GM19099 (cell line): ENCODE results near the gene SNX21.

Source experiments
- POLR2A ChIP-seq: IDR thresholded peaks from 3 replicates; pipeline ENCODE4 v1.6.1; 2011; ENCODE audit warnings: low read depth; ENCODE audit not compliant: insufficient read length; ENCODE audit errors: extremely low read depth

Gene SNX21

GRCh38 chr20:45833030-45833882 is at the start of gene SNX21:
SNX21 (plus strand) TSS chr20:45833799; CDS start chr20:45833920, 121 bp downstream.
- TF ChIP-seq POLR2A, result no peak

GRCh38 chr20:45788351-45788750 is 45.2 kb upstream of the SNX21 start:
- TF ChIP-seq POLR2A, result no peak

GRCh38 chr20:45792317-45793118 is 41.1 kb upstream of the SNX21 start:
- peak; percentile 9 for TF ChIP-seq POLR2A

- no peak for TF ChIP-seq POLR2A
These were observed 37.1 kb upstream of the SNX21 start for GRCh38 chr20:45796337-45797065.

GRCh38 chr20:45798935-45799642 is 34.5 kb upstream of the SNX21 start:
- TF ChIP-seq POLR2A, result no peak

GRCh38 chr20:45801851-45802250 is 31.7 kb upstream of the SNX21 start:
- no peak for TF ChIP-seq POLR2A

- TF ChIP-seq POLR2A, result no peak
These were observed 23.2 kb upstream of the SNX21 start for GRCh38 chr20:45810191-45810970.

GRCh38 chr20:45812157-45813005 is 21.2 kb upstream of the SNX21 start, which contains the start of gene UBE2C:
UBE2C (plus strand) TSS chr20:45812644; CDS start chr20:45812696, 52 bp downstream.
- TF ChIP-seq POLR2A, result peak; percentile 70

- no peak for TF ChIP-seq POLR2A
These were observed 20.6 kb upstream of the SNX21 start for GRCh38 chr20:45813006-45813340.

GRCh38 chr20:45813489-45813888 is 20.1 kb upstream of the SNX21 start:
- no peak for TF ChIP-seq POLR2A

- TF ChIP-seq POLR2A, result no peak
These were observed 19.3 kb upstream of the SNX21 start for GRCh38 chr20:45814314-45814713.

GRCh38 chr20:45816951-45817350 is 16.6 kb upstream of the SNX21 start:
- TF ChIP-seq POLR2A, result no peak
